NCI-H1930 (cell line): ENCODE data around the gene ANO8.
"Not testable (repeated sequence)": the region's sequence is repeated elsewhere in the genome, so short reads cannot be mapped to it uniquely, and the experiment has no call there.

Experiments used
- DNase-seq, 2 experiments: peaks; one replicate each; lab custom pipeline; 2025; lab: John Stamatoyannopoulos, UW

The ANO8 gene

DNA sequence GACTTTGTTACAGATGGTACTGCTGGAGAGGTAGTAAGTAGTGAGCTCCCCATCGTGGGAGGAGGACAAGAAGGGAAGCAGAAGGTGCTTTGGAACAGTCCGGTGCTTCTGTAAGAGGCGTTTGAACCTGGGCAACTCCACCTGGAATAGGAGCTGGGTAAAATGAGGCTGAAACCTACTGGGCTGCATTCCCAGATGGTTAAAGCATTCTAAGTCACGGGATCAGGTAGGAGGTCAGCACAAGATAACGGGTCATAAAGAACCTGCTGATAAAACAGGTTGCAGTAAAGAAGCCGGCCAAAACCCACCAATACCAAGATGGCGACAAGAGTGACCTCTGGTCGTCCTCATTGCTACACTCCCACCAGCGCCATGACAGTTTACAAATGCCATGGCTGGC is 47.9 kb downstream of the ANO8 start:
- no peak for DNase-seq

DNA sequence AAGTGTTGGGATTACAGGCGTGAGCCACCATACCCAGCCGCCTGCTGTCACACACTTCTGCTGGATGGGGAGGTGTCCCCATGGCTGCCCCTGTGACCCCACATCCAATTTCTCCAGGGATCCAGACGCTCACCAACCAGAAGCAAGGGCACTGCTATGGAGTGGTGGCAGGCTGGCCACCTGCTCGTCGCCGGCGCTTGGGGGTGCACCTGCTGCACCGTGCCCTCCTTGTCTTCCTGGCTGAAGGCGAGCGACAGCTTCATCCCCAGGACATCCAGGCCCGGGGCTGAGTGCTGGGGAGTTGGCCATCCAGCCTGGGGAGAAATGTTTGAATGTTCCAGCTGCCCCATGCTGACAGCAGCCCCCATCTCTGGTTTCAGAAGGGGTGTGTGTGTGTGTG is 48.4 kb downstream of the ANO8 start:
- no peak for DNase-seq

DNA sequence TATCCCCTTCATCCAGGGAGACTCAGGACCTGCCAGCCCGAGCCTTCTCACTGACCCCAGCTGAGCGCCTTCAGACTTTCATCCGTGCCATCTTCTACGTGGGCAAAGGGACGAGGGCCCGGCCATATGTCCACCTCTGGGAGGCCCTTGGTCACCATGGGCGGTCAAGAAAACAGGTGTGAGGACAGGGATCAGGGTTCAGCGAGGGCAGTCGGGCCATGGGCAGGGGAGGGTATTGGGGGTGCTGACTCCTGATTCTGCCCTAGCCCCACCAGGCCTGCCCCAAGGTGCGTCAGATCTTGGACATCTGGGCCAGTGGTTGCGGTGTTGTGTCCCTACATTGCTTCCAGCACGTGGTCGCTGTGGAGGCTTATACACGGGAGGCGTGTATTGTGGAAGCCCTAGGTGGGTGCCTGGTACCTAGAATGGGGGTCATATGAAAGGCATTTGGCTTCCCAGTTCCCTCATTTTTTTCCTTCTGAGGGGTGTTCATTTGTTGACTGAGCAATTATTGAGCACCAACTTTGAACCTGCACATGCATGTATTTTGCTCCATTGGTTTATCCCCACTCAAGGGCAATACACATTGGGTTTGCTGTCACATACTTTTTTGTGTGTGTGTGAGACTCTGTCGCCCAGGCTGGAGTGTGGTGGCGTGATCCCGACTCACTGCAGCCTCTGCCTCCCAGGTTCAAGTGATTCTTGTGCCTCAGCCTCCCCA is 49.1 kb downstream of the ANO8 start:
- DNase-seq = no peak

DNA sequence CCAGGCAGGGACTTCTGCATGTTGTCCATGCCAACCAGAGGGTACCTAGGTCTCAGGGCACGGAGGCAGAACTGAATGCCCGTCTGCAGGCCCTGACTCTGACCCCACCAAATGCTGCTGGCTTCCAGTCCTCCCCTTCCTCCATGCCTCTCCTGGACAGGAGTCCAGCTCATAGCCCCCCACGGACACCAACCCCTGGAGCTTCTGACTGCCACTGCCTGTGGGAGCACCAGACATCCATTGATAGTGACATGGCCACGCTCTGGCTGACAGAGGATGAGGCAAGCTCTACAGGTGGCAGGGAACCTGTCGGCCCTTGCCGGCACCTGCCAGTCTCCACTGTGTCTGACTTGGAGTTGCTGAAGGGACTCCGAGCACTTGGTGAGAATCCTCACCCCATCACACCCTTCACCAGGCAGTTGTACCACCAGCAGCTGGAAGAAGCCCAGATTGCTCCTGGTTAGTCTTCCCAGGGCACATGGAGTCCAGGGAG is 51.1 kb downstream of the ANO8 start:
- no peak for DNase-seq

DNA sequence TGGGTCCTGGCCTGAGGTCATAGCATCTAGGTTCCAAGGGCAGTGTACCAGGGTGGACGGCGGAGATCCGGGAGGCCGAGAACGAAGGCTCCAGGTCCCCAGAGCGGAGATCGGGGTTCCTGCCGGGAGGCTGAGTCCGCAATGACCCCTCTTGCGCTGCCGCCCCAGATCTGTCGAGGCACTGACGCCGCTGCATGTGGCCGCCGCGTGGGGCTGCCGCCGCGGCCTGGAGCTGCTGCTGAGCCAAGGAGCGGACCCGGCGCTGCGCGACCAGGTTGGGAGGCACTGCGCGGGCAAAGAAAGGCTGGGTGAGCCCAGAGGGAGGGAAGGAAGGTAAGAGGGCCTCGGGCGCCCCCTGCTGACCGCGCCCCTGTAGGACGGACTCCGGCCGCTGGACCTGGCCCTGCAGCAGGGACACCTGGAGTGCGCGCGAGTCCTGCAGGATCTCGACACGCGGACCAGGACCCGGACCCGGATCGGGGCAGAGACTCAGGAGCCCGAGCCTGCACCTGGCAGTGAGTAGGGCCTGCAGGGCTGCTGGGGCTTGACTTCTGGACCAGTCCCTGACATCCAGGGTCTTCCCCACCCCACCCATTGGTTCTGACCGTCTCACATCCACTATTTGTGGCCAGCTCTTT is 52.0 kb downstream of the ANO8 start:
- peak; percentile 53 to 68 for DNase-seq

DNA sequence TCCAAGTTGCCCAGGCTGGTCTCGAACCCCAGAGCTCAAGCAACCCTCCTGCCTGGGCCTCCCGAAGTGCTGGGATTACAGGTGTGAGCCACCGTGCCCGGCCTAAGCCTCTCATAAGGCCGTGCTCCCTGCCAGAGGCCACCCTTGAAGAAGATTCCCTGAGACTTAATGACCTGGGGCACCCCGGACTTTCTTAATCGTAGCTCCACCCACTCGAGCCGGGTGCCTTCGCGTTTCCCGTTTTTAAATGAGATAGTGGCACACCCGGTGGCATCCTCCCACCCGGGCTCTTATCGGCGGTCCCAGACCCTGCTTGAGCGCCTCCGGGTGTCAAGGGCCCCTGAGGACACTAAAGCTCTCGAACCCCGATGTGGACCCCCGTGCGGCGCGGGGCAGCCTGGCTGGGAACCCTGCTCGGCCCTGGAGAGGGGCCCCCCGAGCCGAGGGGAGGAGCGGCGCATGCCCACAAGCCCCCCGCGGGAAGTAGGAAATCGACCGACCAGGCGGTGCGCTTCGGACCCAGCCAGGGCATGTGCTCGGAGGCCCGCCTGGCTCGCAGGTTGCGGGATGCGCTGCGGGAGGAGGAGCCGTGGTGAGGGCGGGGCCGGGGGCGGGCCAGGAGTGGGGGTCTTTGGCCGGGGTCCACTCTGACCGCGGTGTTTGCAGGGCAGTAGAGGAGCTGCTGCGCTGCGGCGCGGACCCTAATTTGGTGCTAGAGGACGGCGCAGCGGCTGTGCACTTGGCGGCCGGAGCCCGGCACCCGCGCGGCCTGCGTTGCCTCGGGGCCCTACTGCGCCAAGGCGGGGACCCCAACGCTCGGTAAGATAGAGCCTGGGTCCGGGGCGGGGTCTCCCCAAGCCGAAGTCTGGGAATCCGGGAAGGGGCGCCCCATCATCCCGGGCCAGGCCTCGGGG is 53.0 kb downstream of the ANO8 start, which contains the start of gene ANKLE1:
ANKLE1 (plus strand) TSS at position 511 of the 914 bp plus-strand sequence; CDS start at position 531, 20 bp downstream.
- DNase-seq = peak; percentile 15 to 19

DNA sequence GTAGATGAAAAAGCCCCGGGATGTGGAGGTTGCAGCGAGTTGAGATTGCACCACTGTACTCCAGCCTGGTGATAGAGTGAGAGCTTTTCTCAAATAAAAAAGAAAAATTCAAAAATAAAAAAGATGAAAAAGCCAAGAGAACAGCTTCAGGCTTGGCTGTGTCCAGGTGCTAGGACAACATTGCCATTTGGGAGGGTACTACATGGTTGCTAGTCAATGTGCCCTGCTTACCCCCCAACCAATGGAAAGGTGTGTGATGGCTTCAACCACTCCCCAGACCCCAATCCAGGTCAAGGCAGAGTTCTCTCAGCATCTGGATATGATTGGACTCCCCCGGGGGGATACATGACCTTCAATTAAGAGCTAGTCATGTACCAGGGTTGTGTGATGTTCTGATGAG is 55.2 kb downstream of the ANO8 start:
- no peak for DNase-seq

DNA sequence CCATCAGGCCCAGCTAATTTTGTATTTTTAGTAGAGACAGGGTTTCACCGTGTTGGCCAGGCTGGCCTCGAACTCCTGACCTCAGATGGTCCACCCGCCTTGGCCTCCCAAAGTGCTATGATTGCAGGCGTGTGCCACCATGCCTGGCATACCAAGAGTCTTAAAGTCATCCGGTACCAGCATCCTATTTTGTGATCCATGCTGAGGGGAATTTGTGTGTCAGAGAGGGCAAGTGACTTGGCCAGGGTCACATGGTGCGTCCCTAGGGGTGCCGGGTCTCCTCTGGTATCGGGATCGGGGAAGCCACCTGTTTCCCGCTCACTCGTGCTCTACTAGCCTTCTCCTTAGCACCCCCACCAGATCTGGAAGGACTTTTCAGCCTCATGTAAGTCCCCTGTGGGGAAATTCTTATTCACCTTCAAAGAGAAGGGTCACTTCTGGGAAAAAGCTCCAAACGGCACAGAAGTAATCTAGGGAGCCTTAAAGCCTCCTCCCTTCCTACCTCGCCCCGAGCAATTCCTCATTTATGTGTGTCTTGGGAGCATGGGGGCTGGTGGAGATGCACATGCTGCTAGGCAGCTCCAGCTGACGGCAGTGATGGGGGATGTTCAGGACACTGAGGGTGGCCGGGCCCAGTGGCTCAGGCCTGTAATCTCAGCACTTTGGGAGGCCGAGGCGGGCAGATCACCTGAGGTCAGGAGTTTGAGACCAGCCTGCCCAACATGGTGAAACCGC is 59.0 kb downstream of the ANO8 start:
- DNase-seq = no peak

DNA sequence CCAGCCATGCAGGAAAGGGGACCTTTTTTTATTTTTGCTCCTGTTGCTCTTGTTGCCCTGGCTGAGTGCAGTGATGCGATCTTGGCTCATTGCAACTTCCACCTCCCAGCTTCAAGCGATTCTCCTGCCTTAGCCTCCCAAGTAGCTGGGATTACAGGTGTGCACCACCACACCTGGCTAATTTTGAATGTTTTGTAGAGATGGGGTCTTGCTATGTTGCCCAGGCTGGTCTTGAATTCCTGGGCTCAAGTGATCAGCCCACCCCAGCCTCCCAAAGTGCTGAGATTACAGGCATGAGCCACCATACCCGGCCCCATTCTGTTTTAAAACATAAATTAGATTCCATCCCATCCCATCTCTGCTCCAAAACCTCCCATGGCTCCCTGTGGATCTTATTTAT is 59.8 kb downstream of the ANO8 start:
- DNase-seq = not testable (repeated sequence)
